GM18499 (cell line): ENCODE measurements around the gene TSEN34.
"Not testable (repeated sequence)": the region's sequence is repeated elsewhere in the genome, so short reads cannot be mapped to it uniquely, and the experiment has no call there.

Experiments used
- ATAC-seq: cut with Tn5 transposase; IDR thresholded peaks from one replicate; pipeline ENCODE4 v1.9.1; 2021; ENCODE audit warnings: moderate number of reproducible peaks; ENCODE audit not compliant: insufficient read depth, unreplicated experiment

The TSEN34 gene

GRCh38 chr19:54183431-54183830, 7.7 kb upstream of the TSEN34 start:
- ATAC-seq = no peak

GRCh38 chr19:54186351-54186750, 4.8 kb upstream of the TSEN34 start:
- ATAC-seq = no peak

- no peak for ATAC-seq
Measured at GRCh38 chr19:54186934-54187381, 4.2 kb upstream of the TSEN34 start.

GRCh38 chr19:54188215-54188871, 2.8 kb upstream of the TSEN34 start:
- ATAC-seq = no peak

GRCh38 chr19:54189145-54189734, 1.9 kb upstream of the TSEN34 start, which contains the start of gene MBOAT7:
Gene MBOAT7 (minus strand): TSS chr19:54189580. CDS start chr19:54188508, 1,072 bp downstream.
- ATAC-seq = peak; percentile 3

GRCh38 chr19:54189735-54190502, 1.2 kb upstream of the TSEN34 start:
- peak; percentile 35 for ATAC-seq

- ATAC-seq = peak; percentile 34
Measured at GRCh38 chr19:54190503-54191010, 551 bp upstream of the TSEN34 start.

- ATAC-seq = no peak
Measured at GRCh38 chr19:54191811-54192453, 824 bp downstream of the TSEN34 start.

- ATAC-seq = no peak
Measured at GRCh38 chr19:54193011-54193410, 1.9 kb downstream of the TSEN34 start.

GRCh38 chr19:54194463-54194862, 3.4 kb downstream of the TSEN34 start:
- ATAC-seq = not testable (repeated sequence)

GRCh38 chr19:54196536-54196935, 5.4 kb downstream of the TSEN34 start:
- no peak for ATAC-seq

GRCh38 chr19:54197121-54197520, 6.0 kb downstream of the TSEN34 start:
- ATAC-seq = no peak

GRCh38 chr19:54199401-54199800, 8.3 kb downstream of the TSEN34 start:
- no peak for ATAC-seq

GRCh38 chr19:54201172-54201701, 10.1 kb downstream of the TSEN34 start:
- ATAC-seq = no peak

- no peak for ATAC-seq
Measured at GRCh38 chr19:54201980-54202379, 10.9 kb downstream of the TSEN34 start.

GRCh38 chr19:54203151-54203611, 12.1 kb downstream of the TSEN34 start:
- ATAC-seq = no peak

- ATAC-seq = no peak
Measured at GRCh38 chr19:54204767-54205468, 13.8 kb downstream of the TSEN34 start.

GRCh38 chr19:54206030-54206830, 15.1 kb downstream of the TSEN34 start:
- ATAC-seq = no peak

GRCh38 chr19:54206831-54207177, 15.7 kb downstream of the TSEN34 start:
- ATAC-seq = no peak
